PC-9 (cell line): ENCODE measurements around the gene RBM18. TPM values are rescaled to one million over a fixed set of nuclear protein-coding genes. Genes with fewer than 3 reads are reported as not detected.

Experiments
- BruUV-seq: library from RNA; stranded (reverse); fragments of 400-500 nt; replicated peaks from 2 replicates; lab custom pipeline; 2021; lab: Mats Ljungman, UMichigan
- CTCF ChIA-PET: fragments of 300-600 bp; sonication (Branson Sonifier 250); formaldehyde crosslinking; loops from one replicate; lab custom pipeline; 2022; ENCODE audit warnings: antibody characterized with exemption; lab: Charles Lee
- POLR2A ChIA-PET: fragments of 300-600 bp; sonication (Branson Sonifier 250); formaldehyde crosslinking; loops from one replicate; lab custom pipeline; 2022; ENCODE audit warnings: antibody characterized with exemption; ENCODE audit not compliant: unreplicated experiment; lab: Charles Lee
- DNase-seq, 2 experiments: peaks; one replicate each; pipeline versions ENCODE4 v3.0.0 to v3.0.0-alpha.2; 2015 to 2022; ENCODE audit warnings: mixed read lengths in 1 of 2
- H2AFZ ChIP-seq: fragments of 200-600 bp; sonication (generic); 2 replicates; pipeline ENCODE4 v1.8.1; 2017; ENCODE audit warnings: antibody characterized with exemption
- H3F3A ChIP-seq: fragments of 200-600 bp; sonication (generic); 2 replicates; pipeline ENCODE4 v1.8.1; 2017; ENCODE audit warnings: antibody characterized with exemption, mild to moderate bottlenecking, low read depth; ENCODE audit not compliant: insufficient read depth
- H3K27ac ChIP-seq: fragments of 200-600 bp; sonication (generic); 2 replicates; pipeline ENCODE4 v1.6.1; 2016; ENCODE audit warnings: mixed run types
- H3K27me3 ChIP-seq: fragments of 200-600 bp; sonication (generic); 2 replicates; pipeline ENCODE4 v1.6.1; 2016; ENCODE audit warnings: low read depth, mixed run types; ENCODE audit not compliant: insufficient read depth
- H3K36me3 ChIP-seq: fragments of 200-600 bp; sonication (generic); 2 replicates; pipeline ENCODE4 v1.6.1; 2016; ENCODE audit warnings: low read depth, mixed run types
- H3K4me1 ChIP-seq: fragments of 200-600 bp; sonication (generic); replicated peaks from 2 replicates; pipeline ENCODE4 v1.6.1; 2016; ENCODE audit warnings: mixed run types; ENCODE audit not compliant: insufficient read depth
- H3K4me2 ChIP-seq: fragments of 200-600 bp; sonication (generic); 2 replicates; pipeline ENCODE4 v1.6.1; 2017; ENCODE audit warnings: mixed run types
- H3K4me3 ChIP-seq: fragments of 200-600 bp; sonication (generic); 2 replicates; pipeline ENCODE4 v1.6.1; 2016; ENCODE audit warnings: mixed run types
- H3K79me2 ChIP-seq: fragments of 200-600 bp; sonication (generic); 2 replicates; pipeline ENCODE4 v1.6.1; 2017; ENCODE audit warnings: low read depth, mixed run types
- H3K9me2 ChIP-seq: fragments of 200-600 bp; sonication (generic); 2 replicates; pipeline ENCODE4 v1.8.1; 2017; ENCODE audit warnings: mild to moderate bottlenecking; ENCODE audit not compliant: insufficient read depth
- H3K9me3 ChIP-seq: fragments of 200-600 bp; sonication (generic); 2 replicates; pipeline ENCODE4 v1.8.1; 2016; ENCODE audit warnings: low read depth; ENCODE audit not compliant: insufficient read depth
- H4K20me1 ChIP-seq: fragments of 200-600 bp; sonication (generic); 2 replicates; pipeline ENCODE4 v1.8.1; 2017; ENCODE audit not compliant: insufficient read depth
- CTCF ChIP-seq: fragments of 200-600 bp; sonication (generic); conservative IDR thresholded peaks from 2 replicates; pipeline ENCODE4 v1.6.1; 2017; ENCODE audit warnings: mixed run types, antibody characterized with exemption, mild to moderate bottlenecking, moderate library complexity
- EZH2 ChIP-seq: fragments of 200-600 bp; sonication (generic); IDR thresholded peaks from 2 replicates; pipeline ENCODE4 v1.8.0; 2017; ENCODE audit warnings: antibody characterized with exemption, low read depth
- intact Hi-C: fragments of 100-400 bp; cut with micrococcal nuclease; formaldehyde crosslinking; loops from one replicate; pipeline ENCODE4 v1.10.0; 2022; ENCODE audit not compliant: unreplicated experiment
- total RNA-seq: library from RNA; stranded (reverse); gene quantifications from 2 replicates; pipeline ENCODE4 v1.2.3, GENCODE V29; 2021

RBM18 gene
- total RNA-seq, 1 experiment from 2014 or later, result 15.1 TPM

DNA sequence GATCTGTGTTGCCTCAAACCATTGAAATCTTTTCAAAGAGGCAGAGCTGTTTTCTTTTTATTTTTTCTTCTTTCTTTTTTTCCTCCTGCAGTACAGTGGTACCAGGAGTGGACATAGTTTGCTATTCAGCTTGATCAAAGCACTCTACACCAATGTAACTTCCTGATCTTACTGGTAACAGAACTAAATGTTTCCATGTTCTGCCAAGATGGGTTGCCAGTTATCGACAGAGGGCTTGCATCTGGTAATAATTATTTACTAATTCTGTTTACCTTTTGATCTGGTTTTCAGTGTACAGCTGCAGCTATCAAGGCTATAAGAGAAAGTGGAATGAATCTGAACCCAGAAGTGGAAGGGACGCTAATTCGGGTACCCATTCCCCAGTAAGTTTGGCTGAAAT, 26.8 kb upstream of the RBM18 start:
- no TSS peak for BruUV-seq
- no peak overlapping the region for H3K4me3 ChIP-seq
- CTCF ChIA-PET, result no interaction called here
- H3F3A ChIP-seq, result no peaks in the 10 kb centered on the region
- no peaks in the 10 kb centered on the region for H3K27me3 ChIP-seq
- peaks cover 28% of the 10 kb centered on the region for H3K36me3 ChIP-seq
- no peaks in the 10 kb centered on the region for H3K9me3 ChIP-seq
- TF ChIP-seq EZH2, result no peak
- H3K79me2 ChIP-seq, result no peaks in the 10 kb centered on the region
- H3K4me2 ChIP-seq, result no peak overlapping the region
- DNase-seq, result no peak
- no peaks in the 10 kb centered on the region for H3K9me2 ChIP-seq
- H3K4me1 ChIP-seq, result no peaks in the 10 kb centered on the region
- POLR2A ChIA-PET, result no interaction called here
- no peak overlapping the region for H2AFZ ChIP-seq
- peaks cover 14% of the 10 kb centered on the region for H4K20me1 ChIP-seq
- intact Hi-C loops, result no loop called here
- no peak overlapping the region for H3K27ac ChIP-seq

- Histone ChIP-seq H4K20me1 (peaks cover 19% of the 10 kb centered on the region), H3K4me2 (no peak overlapping the region), H2AFZ (no peak overlapping the region), H3K4me1 (no peaks in the 10 kb centered on the region), H3K79me2 (no peaks in the 10 kb centered on the region), H3K27me3 (no peaks in the 10 kb centered on the region), H3K27ac (no peak overlapping the region), H3K36me3 (peaks cover 42% of the 10 kb centered on the region), H3K9me3 (no peaks in the 10 kb centered on the region), H3F3A (no peaks in the 10 kb centered on the region), H3K9me2 (no peaks in the 10 kb centered on the region), H3K4me3 (no peak overlapping the region)
- POLR2A ChIA-PET, result no interaction called here
- no peak for DNase-seq
- BruUV-seq, result no TSS peak
- TF ChIP-seq EZH2 (no peak), CTCF (no peak)
- intact Hi-C loops, result no loop called here
- CTCF ChIA-PET, result no interaction called here
Observed at GRCh38 chr9:122287214-122287720, 22.6 kb upstream of the RBM18 start.

GRCh38 chr9:122286764-122287163, 22.1 kb upstream of the RBM18 start:
- no peak for DNase-seq
- Histone ChIP-seq H3K79me2 (no peaks in the 10 kb centered on the region), H3K9me3 (no peaks in the 10 kb centered on the region), H3K27ac (no peak overlapping the region), H3K27me3 (no peaks in the 10 kb centered on the region), H4K20me1 (peaks cover 19% of the 10 kb centered on the region), H3F3A (no peaks in the 10 kb centered on the region), H3K9me2 (no peaks in the 10 kb centered on the region), H3K36me3 (peaks cover 44% of the 10 kb centered on the region), H2AFZ (no peak overlapping the region), H3K4me3 (no peak overlapping the region), H3K4me1 (no peaks in the 10 kb centered on the region), H3K4me2 (no peak overlapping the region)
- ChIA-PET CTCF (no interaction called here), POLR2A (no interaction called here)
- intact Hi-C loops, result no loop called here
- no TSS peak for BruUV-seq
- TF ChIP-seq CTCF (no peak), EZH2 (no peak)

DNA sequence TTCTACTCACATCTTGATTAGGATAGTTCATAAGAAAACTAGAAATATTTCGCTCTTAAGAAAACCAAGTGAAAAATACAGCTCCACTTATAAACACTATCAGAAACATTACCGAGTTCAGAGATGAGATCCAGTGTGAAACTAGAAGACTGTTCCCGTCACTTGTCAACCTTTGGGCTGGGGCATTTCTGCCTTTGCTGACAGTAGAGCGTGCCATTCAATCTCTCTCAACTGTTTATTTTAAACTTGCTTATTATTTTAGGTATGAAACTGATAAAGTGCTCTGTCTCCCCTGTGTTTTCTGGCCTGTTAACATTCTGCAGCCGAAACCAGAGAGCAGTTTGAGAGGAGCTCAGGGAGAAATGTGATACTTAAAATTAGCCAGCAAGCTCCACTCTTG, 16.7 kb upstream of the RBM18 start:
- Histone ChIP-seq H3K9me3 (peaks cover 17% of the 10 kb centered on the region; the same call in 1 of the 2 replicates), H4K20me1 (peaks cover 43% of the 10 kb centered on the region), H3K27me3 (no peaks in the 10 kb centered on the region), H3K27ac (no peak overlapping the region), H3K79me2 (peaks cover 37% of the 10 kb centered on the region), H3K4me3 (no peak overlapping the region), H3K4me1 (no peaks in the 10 kb centered on the region), H3F3A (0 out of 2 replicates have a peak, but pooled peaks cover 4% of the 10 kb centered on the region), H3K36me3 (peaks cover 60% of the 10 kb centered on the region), H3K4me2 (no peak overlapping the region), H2AFZ (no peak overlapping the region), H3K9me2 (no peaks in the 10 kb centered on the region)
- no peak for DNase-seq
- TF ChIP-seq CTCF (no peak), EZH2 (no peak)
- ChIA-PET CTCF (no interaction called here), POLR2A (no interaction called here)
- BruUV-seq, result no TSS peak
- intact Hi-C loops, result no loop called here
